ENCODE results near the gene HIP1R. TPM values are rescaled to one million over a fixed set of nuclear protein-coding genes. Genes with fewer than 3 reads are reported as not detected.

HIP1R gene
- total and polyA plus RNA-seq, 2 of the 13 experiments (the other 11 are each of a cell fraction or from before 2014, with no cell fraction given), result 18.4 to 25.5 TPM

DNA sequence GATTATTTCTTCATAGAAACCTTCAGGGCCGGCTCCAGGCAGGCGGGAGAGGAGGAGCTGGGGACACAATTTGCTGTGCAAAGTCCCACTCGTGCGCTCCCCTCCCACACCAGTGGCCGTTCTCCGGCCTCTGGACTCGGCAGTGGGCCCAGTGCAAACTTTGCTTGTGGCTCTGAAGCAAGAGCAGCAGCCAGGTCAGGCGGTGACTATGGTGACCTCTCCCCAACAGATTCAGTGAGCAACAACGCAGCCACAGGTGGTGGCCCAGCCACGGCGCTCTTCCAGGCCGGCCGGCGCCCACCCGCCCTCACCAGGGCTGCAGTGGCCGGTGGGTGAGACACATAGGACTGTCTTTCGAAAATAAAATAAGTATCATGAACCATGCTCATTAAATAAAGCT, 31.1 kb downstream of the HIP1R start (continued):
- TF ChIP-seq, protein P1, sequence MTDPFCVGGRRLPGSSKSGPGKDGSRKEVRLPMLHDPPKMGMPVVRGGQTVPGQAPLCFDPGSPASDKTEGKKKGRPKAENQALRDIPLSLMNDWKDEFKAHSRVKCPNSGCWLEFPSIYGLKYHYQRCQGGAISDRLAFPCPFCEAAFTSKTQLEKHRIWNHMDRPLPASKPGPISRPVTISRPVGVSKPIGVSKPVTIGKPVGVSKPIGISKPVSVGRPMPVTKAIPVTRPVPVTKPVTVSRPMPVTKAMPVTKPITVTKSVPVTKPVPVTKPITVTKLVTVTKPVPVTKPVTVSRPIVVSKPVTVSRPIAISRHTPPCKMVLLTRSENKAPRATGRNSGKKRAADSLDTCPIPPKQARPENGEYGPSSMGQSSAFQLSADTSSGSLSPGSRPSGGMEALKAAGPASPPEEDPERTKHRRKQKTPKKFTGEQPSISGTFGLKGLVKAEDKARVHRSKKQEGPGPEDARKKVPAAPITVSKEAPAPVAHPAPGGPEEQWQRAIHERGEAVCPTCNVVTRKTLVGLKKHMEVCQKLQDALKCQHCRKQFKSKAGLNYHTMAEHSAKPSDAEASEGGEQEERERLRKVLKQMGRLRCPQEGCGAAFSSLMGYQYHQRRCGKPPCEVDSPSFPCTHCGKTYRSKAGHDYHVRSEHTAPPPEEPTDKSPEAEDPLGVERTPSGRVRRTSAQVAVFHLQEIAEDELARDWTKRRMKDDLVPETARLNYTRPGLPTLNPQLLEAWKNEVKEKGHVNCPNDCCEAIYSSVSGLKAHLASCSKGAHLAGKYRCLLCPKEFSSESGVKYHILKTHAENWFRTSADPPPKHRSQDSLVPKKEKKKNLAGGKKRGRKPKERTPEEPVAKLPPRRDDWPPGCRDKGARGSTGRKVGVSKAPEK (CRISPR knock-in tag; IDR thresholded peaks at IDR 0.05; ENCODE audit: borderline replicate concordance), result no peak
- TF ChIP-seq ONECUT2 (CRISPR knock-in tag; IDR thresholded peaks at IDR 0.05), result no peak
- TF ChIP-seq, protein P2, sequence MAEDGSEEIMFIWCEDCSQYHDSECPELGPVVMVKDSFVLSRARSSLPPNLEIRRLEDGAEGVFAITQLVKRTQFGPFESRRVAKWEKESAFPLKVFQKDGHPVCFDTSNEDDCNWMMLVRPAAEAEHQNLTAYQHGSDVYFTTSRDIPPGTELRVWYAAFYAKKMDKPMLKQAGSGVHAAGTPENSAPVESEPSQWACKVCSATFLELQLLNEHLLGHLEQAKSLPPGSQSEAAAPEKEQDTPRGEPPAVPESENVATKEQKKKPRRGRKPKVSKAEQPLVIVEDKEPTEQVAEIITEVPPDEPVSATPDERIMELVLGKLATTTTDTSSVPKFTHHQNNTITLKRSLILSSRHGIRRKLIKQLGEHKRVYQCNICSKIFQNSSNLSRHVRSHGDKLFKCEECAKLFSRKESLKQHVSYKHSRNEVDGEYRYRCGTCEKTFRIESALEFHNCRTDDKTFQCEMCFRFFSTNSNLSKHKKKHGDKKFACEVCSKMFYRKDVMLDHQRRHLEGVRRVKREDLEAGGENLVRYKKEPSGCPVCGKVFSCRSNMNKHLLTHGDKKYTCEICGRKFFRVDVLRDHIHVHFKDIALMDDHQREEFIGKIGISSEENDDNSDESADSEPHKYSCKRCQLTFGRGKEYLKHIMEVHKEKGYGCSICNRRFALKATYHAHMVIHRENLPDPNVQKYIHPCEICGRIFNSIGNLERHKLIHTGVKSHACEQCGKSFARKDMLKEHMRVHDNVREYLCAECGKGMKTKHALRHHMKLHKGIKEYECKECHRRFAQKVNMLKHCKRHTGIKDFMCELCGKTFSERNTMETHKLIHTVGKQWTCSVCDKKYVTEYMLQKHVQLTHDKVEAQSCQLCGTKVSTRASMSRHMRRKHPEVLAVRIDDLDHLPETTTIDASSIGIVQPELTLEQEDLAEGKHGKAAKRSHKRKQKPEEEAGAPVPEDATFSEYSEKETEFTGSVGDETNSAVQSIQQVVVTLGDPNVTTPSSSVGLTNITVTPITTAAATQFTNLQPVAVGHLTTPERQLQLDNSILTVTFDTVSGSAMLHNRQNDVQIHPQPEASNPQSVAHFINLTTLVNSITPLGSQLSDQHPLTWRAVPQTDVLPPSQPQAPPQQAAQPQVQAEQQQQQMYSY (CRISPR knock-in tag; IDR thresholded peaks at IDR 0.05), result no peak
- no peak for TF ChIP-seq ZNF572 (CRISPR knock-in tag; IDR thresholded peaks at IDR 0.05)

All from HepG2 (cell line).